GM10266 (cell line): Measurements from ENCODE around the gene SMG6.

Experiments
- DNase-seq: peaks from one replicate; pipeline ENCODE4 v3.0.0; 2012; ENCODE audit errors: extremely low spot score
- CTCF ChIP-seq: IDR thresholded peaks from 2 replicates; pipeline ENCODE4 v1.5.1; 2012; ENCODE audit warnings: mild to moderate bottlenecking, low read depth; ENCODE audit not compliant: control insufficient read depth, insufficient read depth; ENCODE audit errors: missing control alignments

SMG6 gene

GRCh38 chr17:2056206-2057174 lies 247.1 kb downstream of the SMG6 start:
- peak; percentile 77 for DNase-seq
- peak; percentile 32 for TF ChIP-seq CTCF

GRCh38 chr17:2055292-2056205 lies 248.0 kb downstream of the SMG6 start:
- peak; percentile 87 for DNase-seq
- TF ChIP-seq CTCF: no peak

GRCh38 chr17:2054512-2055291 lies 248.9 kb downstream of the SMG6 start, which contains the start of gene HIC1:
HIC1 (plus strand) TSS chr17:2055103; CDS start chr17:2056691, 1,588 bp downstream.
- DNase-seq: peak; percentile 92
- TF ChIP-seq CTCF: peak; percentile 93

GRCh38 chr17:2054262-2054511 lies 249.4 kb downstream of the SMG6 start:
- TF ChIP-seq CTCF: no peak
- DNase-seq: no peak

- TF ChIP-seq CTCF: peak; percentile 85
- peak; percentile 91 for DNase-seq
Observed at GRCh38 chr17:2053380-2054261, 250.0 kb downstream of the SMG6 start.

GRCh38 chr17:2051933-2052559 lies 251.5 kb downstream of the SMG6 start:
- DNase-seq: no peak
- no peak for TF ChIP-seq CTCF
